ENCODE measurements around the gene KCNT1.

Gene KCNT1

DNA sequence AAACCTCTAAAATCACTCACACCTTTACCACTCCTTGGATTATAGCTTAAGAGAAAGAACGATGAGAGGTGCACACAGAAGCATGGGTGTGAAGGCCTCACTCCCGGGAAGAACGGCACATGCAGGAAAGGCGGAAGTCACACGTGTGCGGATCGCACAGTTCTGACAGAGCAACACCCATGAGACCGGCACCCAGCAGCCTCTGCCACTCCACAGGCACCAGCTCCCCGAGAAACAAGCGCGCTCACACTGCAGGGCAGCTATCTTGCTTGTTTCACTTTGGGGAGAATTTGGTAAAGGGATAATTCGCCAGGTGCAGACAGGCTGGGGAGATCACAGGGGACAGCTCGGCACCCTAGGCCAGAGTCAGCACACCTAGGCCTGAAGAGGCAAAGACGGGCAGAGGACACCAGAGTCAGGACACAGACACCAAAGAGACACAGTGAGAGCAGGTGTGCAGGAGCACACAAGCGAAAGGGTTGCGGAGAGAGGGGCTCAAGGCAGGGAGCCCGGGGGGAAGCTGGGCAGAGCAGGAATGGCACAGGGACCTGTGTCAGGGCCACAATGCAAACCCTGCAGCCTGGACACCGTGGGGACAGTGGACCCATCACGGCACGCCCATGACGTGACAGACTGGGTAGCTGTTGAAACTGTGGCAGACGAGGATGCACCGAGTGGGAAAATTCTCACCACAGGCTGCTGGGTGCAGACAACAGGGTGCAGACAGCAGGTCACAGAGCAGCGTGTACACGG is 123.6 kb downstream of the KCNT1 start:
- no peak for DNase-seq (ENCODE audit: low read depth, low spot score)
- TF ChIP-seq, protein P1, sequence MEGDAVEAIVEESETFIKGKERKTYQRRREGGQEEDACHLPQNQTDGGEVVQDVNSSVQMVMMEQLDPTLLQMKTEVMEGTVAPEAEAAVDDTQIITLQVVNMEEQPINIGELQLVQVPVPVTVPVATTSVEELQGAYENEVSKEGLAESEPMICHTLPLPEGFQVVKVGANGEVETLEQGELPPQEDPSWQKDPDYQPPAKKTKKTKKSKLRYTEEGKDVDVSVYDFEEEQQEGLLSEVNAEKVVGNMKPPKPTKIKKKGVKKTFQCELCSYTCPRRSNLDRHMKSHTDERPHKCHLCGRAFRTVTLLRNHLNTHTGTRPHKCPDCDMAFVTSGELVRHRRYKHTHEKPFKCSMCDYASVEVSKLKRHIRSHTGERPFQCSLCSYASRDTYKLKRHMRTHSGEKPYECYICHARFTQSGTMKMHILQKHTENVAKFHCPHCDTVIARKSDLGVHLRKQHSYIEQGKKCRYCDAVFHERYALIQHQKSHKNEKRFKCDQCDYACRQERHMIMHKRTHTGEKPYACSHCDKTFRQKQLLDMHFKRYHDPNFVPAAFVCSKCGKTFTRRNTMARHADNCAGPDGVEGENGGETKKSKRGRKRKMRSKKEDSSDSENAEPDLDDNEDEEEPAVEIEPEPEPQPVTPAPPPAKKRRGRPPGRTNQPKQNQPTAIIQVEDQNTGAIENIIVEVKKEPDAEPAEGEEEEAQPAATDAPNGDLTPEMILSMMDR (IDR thresholded peaks at IDR 0.05; ENCODE audit: insufficient read depth, low read length, missing control alignments), result no peak
- no peak overlapping the region for H3K4me3 ChIP-seq (ENCODE audit: low read depth, low read length)
- ChIA-PET POLR2A (no interaction called here), CTCF (interaction anchor here (2.4 kb wide), 1 partner anchor 10 kb away, joined by 6 read pairs; no protein-coding TSS in a partner anchor)

DNA sequence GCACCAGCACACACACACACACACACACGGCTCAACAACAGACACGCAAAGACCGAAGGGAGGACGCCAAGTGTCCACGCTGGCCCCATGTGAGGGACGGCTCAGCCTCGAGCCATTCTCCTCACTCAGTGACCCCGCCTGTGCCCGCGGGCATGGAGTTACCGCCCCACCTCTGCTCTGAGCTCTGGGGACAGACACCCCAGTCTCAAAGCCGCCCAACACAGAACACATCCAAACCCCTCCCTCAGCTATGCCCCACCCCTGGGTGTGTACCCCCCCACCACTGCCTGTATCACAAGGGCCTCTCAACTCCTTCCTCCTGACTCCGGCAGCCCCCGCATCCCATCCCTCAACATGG is 124.2 kb downstream of the KCNT1 start:
- CTCF ChIA-PET, result interaction anchor here (1.3 to 2.4 kb wide), 2 partner anchors 11 to 135 kb away, joined by 3 to 6 read pairs; partner anchors contain the start of gene UBAC1
- POLR2A ChIA-PET, result no interaction called here
- H3K4me3 ChIP-seq (ENCODE audit: low read depth, low read length), result no peak overlapping the region
- no peak for DNase-seq (ENCODE audit: low read depth, low spot score)
- TF ChIP-seq, protein P1 (IDR thresholded peaks at IDR 0.05; ENCODE audit: insufficient read depth, low read length, missing control alignments), result no peak

DNA sequence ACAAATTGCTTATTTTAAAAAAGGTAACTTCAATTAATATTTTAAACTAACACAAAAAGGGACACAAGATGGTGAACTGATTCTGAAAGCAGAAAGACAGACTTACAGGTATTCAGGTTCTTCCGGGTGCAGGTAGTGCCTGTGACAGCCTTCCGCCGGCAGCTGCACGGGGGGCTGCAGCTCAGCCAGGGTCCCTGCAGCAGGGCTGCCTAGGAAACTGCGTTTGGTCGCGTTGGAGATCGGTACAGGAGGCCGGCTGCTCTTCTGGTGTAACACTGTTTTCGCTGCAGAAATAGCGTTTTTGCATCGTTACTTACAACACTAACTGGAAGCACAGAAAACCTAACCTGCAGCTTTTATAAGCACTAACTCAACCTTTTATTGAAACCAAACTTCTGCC is 125.3 kb downstream of the KCNT1 start:
- H3K4me3 ChIP-seq (ENCODE audit: low read depth, low read length), result no peak overlapping the region
- POLR2A ChIA-PET, result no interaction called here
- CTCF ChIA-PET, result interaction anchor here (1.3 kb wide), 1 partner anchor 134 kb away, joined by 3 read pairs; the partner anchor contains the start of gene UBAC1
- no peak for DNase-seq (ENCODE audit: low read depth, low spot score)
- TF ChIP-seq, protein P1 (IDR thresholded peaks at IDR 0.05; ENCODE audit: insufficient read depth, low read length, missing control alignments), result no peak

DNA sequence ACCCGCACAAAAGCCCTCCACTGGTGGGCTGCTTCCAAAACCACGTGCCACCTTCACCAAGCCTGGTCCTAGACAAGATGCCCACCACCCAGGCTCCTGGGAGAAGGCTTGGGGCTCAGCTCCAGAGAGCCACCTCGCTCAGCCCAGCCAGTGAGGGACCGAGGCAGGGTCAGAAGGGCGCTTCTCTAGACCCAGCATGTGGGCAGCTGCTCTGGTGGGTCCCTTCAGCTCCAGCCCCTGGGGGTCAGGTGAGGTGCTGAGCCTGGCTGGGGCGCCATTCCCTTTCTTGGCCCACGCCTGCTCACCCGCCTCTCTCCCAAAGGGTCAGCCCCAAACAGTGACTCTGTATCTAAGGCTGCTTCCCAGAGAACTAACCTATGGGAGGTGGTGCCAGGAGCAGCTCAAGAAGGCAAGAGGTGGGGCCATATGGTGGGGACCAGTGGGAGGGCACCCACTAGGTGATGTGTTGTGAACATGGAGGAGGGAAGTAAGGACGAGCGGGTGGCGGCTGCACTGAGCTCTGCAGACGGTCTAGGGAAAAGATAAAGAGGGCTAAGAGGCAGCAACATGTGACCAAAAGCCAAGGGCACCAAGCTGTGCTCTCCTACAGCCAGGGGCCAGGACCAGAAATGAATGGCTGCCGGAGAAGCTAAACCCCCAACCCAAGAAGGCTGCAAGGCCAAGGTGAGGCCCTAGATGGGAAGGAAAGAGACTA is 126.0 kb downstream of the KCNT1 start:
- ChIA-PET POLR2A (no interaction called here), CTCF (interaction anchor here (1.1 kb wide), 1 partner anchor 20 kb away, joined by 3 read pairs; no protein-coding TSS in a partner anchor)
- H3K4me3 ChIP-seq (ENCODE audit: low read depth, low read length), result no peak overlapping the region
- TF ChIP-seq, protein P1 (IDR thresholded peaks at IDR 0.05; ENCODE audit: insufficient read depth, low read length, missing control alignments), result no peak
- DNase-seq (ENCODE audit: low read depth, low spot score), result no peak

DNA sequence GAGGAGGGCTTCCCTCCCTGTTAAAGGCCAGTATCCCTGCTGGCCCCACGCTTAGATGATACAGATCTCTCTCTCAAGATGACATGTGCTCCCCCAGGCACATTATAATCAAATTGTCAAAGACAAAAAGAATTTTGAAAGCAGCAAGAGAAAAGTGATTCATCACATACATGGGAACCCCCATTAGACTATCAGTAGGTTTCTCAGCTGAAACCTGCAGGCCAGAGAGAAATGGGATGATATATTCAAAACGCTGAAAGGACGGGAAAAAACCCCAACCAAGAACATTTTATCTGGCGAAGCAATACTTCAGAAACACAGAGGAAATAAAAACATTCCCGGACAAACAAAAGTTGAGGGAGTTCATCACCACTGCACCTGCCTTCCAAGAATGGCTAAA is 126.7 kb downstream of the KCNT1 start:
- CTCF ChIA-PET, result interaction anchor here (1.1 to 1.3 kb wide), 2 partner anchors 20 to 225 kb away, joined by 3 to 4 read pairs; no protein-coding TSS in a partner anchor
- POLR2A ChIA-PET, result no interaction called here

More for the DNA sequence above, 126.7 kb downstream of the KCNT1 start:
- TF ChIP-seq, protein P1 (IDR thresholded peaks at IDR 0.05; ENCODE audit: insufficient read depth, low read length, missing control alignments), result no peak
- H3K4me3 ChIP-seq (ENCODE audit: low read depth, low read length), result no peak overlapping the region
- DNase-seq (ENCODE audit: low read depth, low spot score), result no peak

All from AG04449 (cell line).